K562 (cell line): ENCODE data around the gene LYRM7. TPM values are rescaled to one million over a fixed set of nuclear protein-coding genes. Genes with fewer than 3 reads are reported as not detected.

Experiments used
- BCOR ChIP-seq: fragments of 450-650 bp; IDR thresholded peaks from 2 replicates; pipeline ENCODE4 v1.6.1; 2016
- BRCA1 ChIP-seq, 2 experiments: fragments of 450-650 bp in 1 of 2; sonication (generic) in 1 of 2; formaldehyde crosslinking in 1 of 2; IDR thresholded peaks; 2 replicates each; pipeline versions ENCODE4 v1.5.0 to v1.6.1; 2017 to 2020; ENCODE audit warnings: mild to moderate bottlenecking in 1 of 2, missing genetic modification reagents in 1 of 2
- DMBX1 ChIP-seq: fragments of 250-450 bp; sonication (Bioruptor Pico); IDR thresholded peaks from 2 replicates; pipeline ENCODE4 v1.8.0; 2022; ENCODE audit warnings: inconsistent platforms, mild to moderate bottlenecking, moderate library complexity, borderline replicate concordance
- FOXJ3 ChIP-seq: sonication (generic); formaldehyde crosslinking; IDR thresholded peaks from 2 replicates; pipeline ENCODE4 v1.4.0; 2020; ENCODE audit warnings: mild to moderate bottlenecking, missing genetic modification reagents
- KDM2B ChIP-seq: fragments of 250-450 bp; sonication (Bioruptor Pico); IDR thresholded peaks from 2 replicates; pipeline ENCODE4 v1.8.0; 2021; ENCODE audit warnings: mild to moderate bottlenecking, moderate library complexity
- KDM5B ChIP-seq: fragments of 200-600 bp; sonication (generic); IDR thresholded peaks from 2 replicates; pipeline ENCODE4 v1.6.1; 2012; ENCODE audit warnings: low read depth, mild to moderate bottlenecking, moderate library complexity, low read length, control low read depth, inconsistent platforms; ENCODE audit not compliant: insufficient replicate concordance
- SAFB ChIP-seq: fragments of 200-400 bp; formaldehyde crosslinking; IDR thresholded peaks from 2 replicates; pipeline ENCODE4 v1.6.1; 2017; ENCODE audit warnings: low read depth, low read length, borderline replicate concordance
- SMC3 ChIP-seq: conservative IDR thresholded peaks from 2 replicates; pipeline ENCODE4 v1.6.1; 2011; ENCODE audit warnings: low read depth, low read length, improper control_type of control experiment; ENCODE audit not compliant: insufficient read depth
- ZNF3 ChIP-seq: fragments of 250-450 bp; sonication (Bioruptor Pico); IDR thresholded peaks from 2 replicates; pipeline ENCODE4 v1.5.0; 2021; ENCODE audit warnings: mild to moderate bottlenecking, moderate library complexity
- ZNF311 ChIP-seq: fragments of 250-450 bp; sonication (Bioruptor Pico); IDR thresholded peaks from 2 replicates; pipeline ENCODE4 v1.4.0; 2020; ENCODE audit warnings: mild to moderate bottlenecking, moderate library complexity
- ZNF668 ChIP-seq: fragments of 250-450 bp; sonication (Bioruptor Pico); IDR thresholded peaks from 2 replicates; pipeline ENCODE4 v1.8.0; 2022; ENCODE audit warnings: mild to moderate bottlenecking, inconsistent platforms
- polyA plus RNA-seq, 8 experiments: library from polyadenylated mRNA; depleted of rRNA in 4 of 8; stranded (reverse) in 5 of 8; unstranded in 3 of 8; fragments of >200 nt; fragmentation: Nextera tagmentation in 2 of 8; fragmentation: Illumina TruSeq in 1 of 8; extraction: Ambion mirVana in 2 of 8; extraction: Trizol in 1 of 8; gene quantifications; 2 replicates each; pipeline versions ENCODE4 v1.2.1 to v1.2.3, GENCODE V29; 2011 to 2014; ENCODE audit warnings: inconsistent platforms in 1 of 8, missing spikeins in 1 of 8
- total RNA-seq, 7 experiments: library from RNA; depleted of rRNA in 6 of 7; stranded (reverse); fragments of >200 nt in 6 of 7; fragmentation: Illumina TruSeq in 2 of 7; extraction: Trizol in 2 of 7; gene quantifications; 2 replicates each; pipeline versions ENCODE4 v1.2.1 to v1.2.3, GENCODE V29; 2011 to 2021; ENCODE audit warnings: low replicate concordance in 1 of 7
- TF ChIP-seq, protein P1 (sequence below): sonication (generic); formaldehyde crosslinking; IDR thresholded peaks from 2 replicates; pipeline ENCODE4 v1.8.0; 2022; ENCODE audit warnings: mild to moderate bottlenecking, missing genetic modification reagents
- TF ChIP-seq, protein P2 (sequence below): fragments of 250-450 bp; sonication (Bioruptor Pico); IDR thresholded peaks from 2 replicates; pipeline ENCODE4 v1.8.0; 2021; ENCODE audit warnings: mild to moderate bottlenecking, moderate library complexity
- TF ChIP-seq, protein P3 (sequence below), 2 experiments: fragments of 450-650 bp in 1 of 2; sonication (generic) in 1 of 2; formaldehyde crosslinking in 1 of 2; IDR thresholded peaks; 2 replicates each; pipeline versions ENCODE4 v1.7.1 to v1.9.0; 2016 to 2022; ENCODE audit warnings: inconsistent platforms in 1 of 2, mild to moderate bottlenecking in 1 of 2, missing genetic modification reagents in 1 of 2

Gene LYRM7
- total and polyA plus RNA-seq, 9 of the 15 experiments (the other 6 are each of a cell fraction or from before 2014, with no cell fraction given) = 16.2 to 70.1 (median 33.3) TPM

DNA sequence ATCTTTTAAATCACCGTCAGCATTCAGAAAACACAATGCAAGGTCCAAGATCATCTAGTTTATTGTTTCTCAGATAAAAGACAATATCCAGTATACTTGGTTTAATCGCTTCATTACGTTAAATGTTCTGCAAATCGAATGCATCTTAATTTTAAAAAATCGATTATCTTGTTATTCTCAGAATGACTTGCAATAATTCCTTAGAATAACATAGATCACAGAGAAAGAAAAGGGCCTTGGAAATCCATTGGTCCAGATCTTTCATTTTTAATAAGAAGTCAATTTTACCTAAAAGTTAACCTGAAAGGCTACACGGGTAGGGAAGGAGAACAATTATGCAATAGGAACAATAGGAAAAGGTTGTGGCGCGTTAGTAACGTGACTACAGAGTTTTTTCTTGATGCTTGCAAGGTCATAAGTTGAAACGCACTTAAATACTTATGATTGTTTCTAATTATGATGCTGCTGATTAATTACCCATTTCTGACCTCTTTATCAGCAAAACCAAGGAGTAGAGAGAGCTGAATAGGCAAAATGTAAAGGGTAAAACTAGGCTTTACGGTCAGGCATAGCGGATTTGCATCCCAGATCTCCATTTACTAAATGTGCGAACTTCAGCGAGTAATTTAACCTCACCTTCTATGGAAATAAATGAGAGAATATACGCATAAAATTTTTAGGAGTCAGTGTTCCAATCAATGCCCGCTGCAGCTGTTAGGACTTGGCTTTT lies 769 bp upstream of the LYRM7 start (continued):
- TF ChIP-seq, protein P1, sequence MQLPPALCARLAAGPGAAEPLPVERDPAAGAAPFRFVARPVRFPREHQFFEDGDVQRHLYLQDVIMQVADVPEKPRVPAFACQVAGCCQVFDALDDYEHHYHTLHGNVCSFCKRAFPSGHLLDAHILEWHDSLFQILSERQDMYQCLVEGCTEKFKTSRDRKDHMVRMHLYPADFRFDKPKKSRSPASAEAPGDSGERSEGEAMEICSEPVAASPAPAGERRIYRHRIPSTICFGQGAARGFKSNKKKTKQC = no peak
- TF ChIP-seq ZNF668 (CRISPR knock-in tag) (no peak), BCOR (no peak), SAFB (no peak), ZNF311 (CRISPR knock-in tag) (no peak), FOXJ3 (CRISPR knock-in tag) (no peak), SMC3 (no peak), KDM2B (no peak), ZNF3 (CRISPR knock-in tag) (no peak), KDM5B (no peak), DMBX1 (no peak), BRCA1 (IDR thresholded peaks at IDR 0.05) (no peak), BRCA1 (CRISPR knock-in tag; IDR thresholded peaks at IDR 0.05) (no peak)
- TF ChIP-seq, protein P2, sequence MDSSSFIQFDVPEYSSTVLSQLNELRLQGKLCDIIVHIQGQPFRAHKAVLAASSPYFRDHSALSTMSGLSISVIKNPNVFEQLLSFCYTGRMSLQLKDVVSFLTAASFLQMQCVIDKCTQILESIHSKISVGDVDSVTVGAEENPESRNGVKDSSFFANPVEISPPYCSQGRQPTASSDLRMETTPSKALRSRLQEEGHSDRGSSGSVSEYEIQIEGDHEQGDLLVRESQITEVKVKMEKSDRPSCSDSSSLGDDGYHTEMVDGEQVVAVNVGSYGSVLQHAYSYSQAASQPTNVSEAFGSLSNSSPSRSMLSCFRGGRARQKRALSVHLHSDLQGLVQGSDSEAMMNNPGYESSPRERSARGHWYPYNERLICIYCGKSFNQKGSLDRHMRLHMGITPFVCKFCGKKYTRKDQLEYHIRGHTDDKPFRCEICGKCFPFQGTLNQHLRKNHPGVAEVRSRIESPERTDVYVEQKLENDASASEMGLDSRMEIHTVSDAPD (CRISPR knock-in tag) = no peak
- TF ChIP-seq, protein P3, sequence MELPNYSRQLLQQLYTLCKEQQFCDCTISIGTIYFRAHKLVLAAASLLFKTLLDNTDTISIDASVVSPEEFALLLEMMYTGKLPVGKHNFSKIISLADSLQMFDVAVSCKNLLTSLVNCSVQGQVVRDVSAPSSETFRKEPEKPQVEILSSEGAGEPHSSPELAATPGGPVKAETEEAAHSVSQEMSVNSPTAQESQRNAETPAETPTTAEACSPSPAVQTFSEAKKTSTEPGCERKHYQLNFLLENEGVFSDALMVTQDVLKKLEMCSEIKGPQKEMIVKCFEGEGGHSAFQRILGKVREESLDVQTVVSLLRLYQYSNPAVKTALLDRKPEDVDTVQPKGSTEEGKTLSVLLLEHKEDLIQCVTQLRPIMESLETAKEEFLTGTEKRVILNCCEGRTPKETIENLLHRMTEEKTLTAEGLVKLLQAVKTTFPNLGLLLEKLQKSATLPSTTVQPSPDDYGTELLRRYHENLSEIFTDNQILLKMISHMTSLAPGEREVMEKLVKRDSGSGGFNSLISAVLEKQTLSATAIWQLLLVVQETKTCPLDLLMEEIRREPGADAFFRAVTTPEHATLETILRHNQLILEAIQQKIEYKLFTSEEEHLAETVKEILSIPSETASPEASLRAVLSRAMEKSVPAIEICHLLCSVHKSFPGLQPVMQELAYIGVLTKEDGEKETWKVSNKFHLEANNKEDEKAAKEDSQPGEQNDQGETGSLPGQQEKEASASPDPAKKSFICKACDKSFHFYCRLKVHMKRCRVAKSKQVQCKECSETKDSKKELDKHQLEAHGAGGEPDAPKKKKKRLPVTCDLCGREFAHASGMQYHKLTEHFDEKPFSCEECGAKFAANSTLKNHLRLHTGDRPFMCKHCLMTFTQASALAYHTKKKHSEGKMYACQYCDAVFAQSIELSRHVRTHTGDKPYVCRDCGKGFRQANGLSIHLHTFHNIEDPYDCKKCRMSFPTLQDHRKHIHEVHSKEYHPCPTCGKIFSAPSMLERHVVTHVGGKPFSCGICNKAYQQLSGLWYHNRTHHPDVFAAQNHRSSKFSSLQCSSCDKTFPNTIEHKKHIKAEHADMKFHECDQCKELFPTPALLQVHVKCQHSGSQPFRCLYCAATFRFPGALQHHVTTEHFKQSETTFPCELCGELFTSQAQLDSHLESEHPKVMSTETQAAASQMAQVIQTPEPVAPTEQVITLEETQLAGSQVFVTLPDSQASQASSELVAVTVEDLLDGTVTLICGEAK (IDR thresholded peaks at IDR 0.05) = no peak
- TF ChIP-seq, protein P3 (CRISPR knock-in tag; IDR thresholded peaks at IDR 0.05) = no peak
